Smooth muscle cell (in vitro differentiated cells): ENCODE results near the gene MRPS9. TPM values are rescaled to one million over a fixed set of nuclear protein-coding genes. Genes with fewer than 3 reads are reported as not detected.

Source experiments
- DNase-seq: peaks from one replicate; lab custom pipeline; 2025; ENCODE audit not compliant: unreplicated experiment; lab: John Stamatoyannopoulos, UW
- H2AFZ ChIP-seq: fragments of 200-600 bp; sonication (generic); 2 replicates; pipeline ENCODE4 v1.6.0; 2016; ENCODE audit warnings: antibody characterized with exemption, low read depth, mild to moderate bottlenecking
- H3F3A ChIP-seq: fragments of 200-600 bp; sonication (generic); 2 replicates; pipeline ENCODE4 v1.6.0; 2017; ENCODE audit warnings: antibody characterized with exemption, low read depth
- H3K27ac ChIP-seq: fragments of 200-600 bp; sonication (generic); 2 replicates; pipeline ENCODE4 v1.5.1; 2016; ENCODE audit warnings: low read depth, mild to moderate bottlenecking
- H3K27me3 ChIP-seq: fragments of 200-600 bp; sonication (generic); 2 replicates; pipeline ENCODE4 v1.6.1; 2016; ENCODE audit warnings: low read depth, mild to moderate bottlenecking
- H3K36me3 ChIP-seq: fragments of 200-600 bp; sonication (generic); 2 replicates; pipeline ENCODE4 v1.5.1; 2016; ENCODE audit warnings: low read depth
- H3K4me1 ChIP-seq: fragments of 200-600 bp; sonication (generic); 2 replicates; pipeline ENCODE4 v1.5.1; 2016; ENCODE audit warnings: low read depth
- H3K4me2 ChIP-seq: fragments of 200-600 bp; sonication (generic); 2 replicates; pipeline ENCODE4 v1.6.0; 2016; ENCODE audit warnings: mild to moderate bottlenecking
- H3K4me3 ChIP-seq: fragments of 200-600 bp; sonication (generic); 2 replicates; pipeline ENCODE4 v1.5.1; 2016; ENCODE audit warnings: mild to moderate bottlenecking
- H3K79me2 ChIP-seq: fragments of 200-600 bp; sonication (generic); 2 replicates; pipeline ENCODE4 v1.6.0; 2016; ENCODE audit warnings: low read depth, mild to moderate bottlenecking
- H3K9ac ChIP-seq: fragments of 200-600 bp; sonication (generic); 2 replicates; pipeline ENCODE4 v1.6.0; 2016; ENCODE audit warnings: low read depth
- H3K9me3 ChIP-seq: fragments of 200-600 bp; sonication (generic); replicated peaks from 2 replicates; pipeline ENCODE4 v1.5.1; 2016; ENCODE audit warnings: low read depth
- H4K20me1 ChIP-seq: fragments of 200-600 bp; sonication (generic); 2 replicates; pipeline ENCODE4 v1.6.0; 2016; ENCODE audit warnings: low read depth
- WGBS: methylation state at CpG from one replicate; pipeline ENCODE4 v1.1.7; 2016; ENCODE audit warnings: low lambda C conversion rate; 5-methylcytosine and 5-hydroxymethylcytosine counted together
- polyA plus RNA-seq: library from polyadenylated mRNA; unstranded; fragments of >200 nt; fragmentation: Nextera tagmentation; extraction: Ambion mirVana; gene quantifications from 2 replicates; pipeline ENCODE4 v1.2.1, GENCODE V29; 2016
- total RNA-seq: library from RNA; depleted of rRNA; stranded (reverse); fragments of >200 nt; gene quantifications from 2 replicates; pipeline ENCODE4 v1.2.3, GENCODE V29; 2014
- TF ChIP-seq, protein P1 (sequence below): fragments of 200-600 bp; sonication (generic); IDR thresholded peaks from 2 replicates; pipeline ENCODE4 v1.5.1; 2017; ENCODE audit warnings: borderline replicate concordance, mild to moderate bottlenecking, antibody characterized with exemption; ENCODE audit not compliant: insufficient read depth, poor library complexity, severe bottlenecking

Gene MRPS9
- total and polyA plus RNA-seq, 2 experiments from 2014 or later, result 25.1 to 26.2 TPM

DNA sequence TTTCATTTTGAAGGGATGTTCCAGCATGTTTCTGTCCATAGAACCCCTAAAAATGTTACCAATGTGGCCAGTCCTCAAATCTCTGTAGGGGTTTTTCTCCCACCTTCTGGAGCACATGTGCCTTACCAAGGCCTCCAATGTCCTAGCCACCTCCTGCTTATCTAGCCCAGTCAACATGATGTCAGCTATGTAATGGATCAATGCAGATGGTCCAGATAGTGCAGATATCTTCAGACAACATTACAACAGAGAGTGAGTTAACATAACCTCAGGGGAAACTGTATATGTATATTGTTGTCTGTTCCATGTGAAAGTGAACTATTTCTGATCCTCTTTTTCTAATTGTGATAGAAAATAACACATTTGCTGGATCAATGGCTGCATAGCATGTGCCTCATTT is 92.7 kb downstream of the MRPS9 start:
- H3K9ac ChIP-seq, result no peak overlapping the region
- H2AFZ ChIP-seq, result no peak overlapping the region
- H3K27ac ChIP-seq, result no peak overlapping the region
- no peaks in the 10 kb centered on the region for H3K9me3 ChIP-seq
- H3K79me2 ChIP-seq, result no peaks in the 10 kb centered on the region
- H3K4me1 ChIP-seq, result no peaks in the 10 kb centered on the region
- TF ChIP-seq, protein P1, sequence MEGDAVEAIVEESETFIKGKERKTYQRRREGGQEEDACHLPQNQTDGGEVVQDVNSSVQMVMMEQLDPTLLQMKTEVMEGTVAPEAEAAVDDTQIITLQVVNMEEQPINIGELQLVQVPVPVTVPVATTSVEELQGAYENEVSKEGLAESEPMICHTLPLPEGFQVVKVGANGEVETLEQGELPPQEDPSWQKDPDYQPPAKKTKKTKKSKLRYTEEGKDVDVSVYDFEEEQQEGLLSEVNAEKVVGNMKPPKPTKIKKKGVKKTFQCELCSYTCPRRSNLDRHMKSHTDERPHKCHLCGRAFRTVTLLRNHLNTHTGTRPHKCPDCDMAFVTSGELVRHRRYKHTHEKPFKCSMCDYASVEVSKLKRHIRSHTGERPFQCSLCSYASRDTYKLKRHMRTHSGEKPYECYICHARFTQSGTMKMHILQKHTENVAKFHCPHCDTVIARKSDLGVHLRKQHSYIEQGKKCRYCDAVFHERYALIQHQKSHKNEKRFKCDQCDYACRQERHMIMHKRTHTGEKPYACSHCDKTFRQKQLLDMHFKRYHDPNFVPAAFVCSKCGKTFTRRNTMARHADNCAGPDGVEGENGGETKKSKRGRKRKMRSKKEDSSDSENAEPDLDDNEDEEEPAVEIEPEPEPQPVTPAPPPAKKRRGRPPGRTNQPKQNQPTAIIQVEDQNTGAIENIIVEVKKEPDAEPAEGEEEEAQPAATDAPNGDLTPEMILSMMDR, result no peak
- H3K4me3 ChIP-seq, result no peak overlapping the region
- no peaks in the 10 kb centered on the region for H3F3A ChIP-seq
- no peak overlapping the region for H3K4me2 ChIP-seq
- H3K27me3 ChIP-seq, result no peaks in the 10 kb centered on the region
- H3K36me3 ChIP-seq, result no peaks in the 10 kb centered on the region
- no peaks in the 10 kb centered on the region for H4K20me1 ChIP-seq
- no peak for DNase-seq

DNA sequence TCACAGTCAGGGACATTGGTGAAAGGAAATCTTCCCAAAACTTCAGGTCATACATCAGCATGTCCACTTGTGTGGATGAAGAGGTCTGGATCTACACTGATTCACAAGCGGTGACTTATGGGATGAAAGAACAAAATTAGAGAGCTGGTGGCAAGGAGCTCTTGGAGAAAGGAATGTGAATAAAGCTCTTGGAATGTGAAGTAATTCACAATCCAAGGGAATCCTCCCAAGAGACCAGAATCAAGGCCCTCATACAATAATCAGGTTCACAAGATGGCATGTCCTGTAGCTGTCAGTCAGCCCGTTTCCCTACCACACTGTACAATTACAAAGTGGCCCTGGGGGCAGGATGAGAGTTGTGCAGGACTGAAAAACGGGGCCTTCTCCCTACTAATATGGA is 96.2 kb downstream of the MRPS9 start:
- Histone ChIP-seq H3F3A (no peaks in the 10 kb centered on the region), H2AFZ (no peak overlapping the region), H3K27ac (no peak overlapping the region), H3K4me1 (no peaks in the 10 kb centered on the region), H3K4me2 (no peak overlapping the region), H3K79me2 (no peaks in the 10 kb centered on the region), H4K20me1 (no peaks in the 10 kb centered on the region), H3K27me3 (no peaks in the 10 kb centered on the region), H3K4me3 (no peak overlapping the region), H3K36me3 (no peaks in the 10 kb centered on the region), H3K9ac (no peak overlapping the region), H3K9me3 (no peaks in the 10 kb centered on the region)
- no peak for DNase-seq
- 76% methylated on average over 3 of the region's 3 CpGs for WGBS
- TF ChIP-seq, protein P1, result no peak

DNA sequence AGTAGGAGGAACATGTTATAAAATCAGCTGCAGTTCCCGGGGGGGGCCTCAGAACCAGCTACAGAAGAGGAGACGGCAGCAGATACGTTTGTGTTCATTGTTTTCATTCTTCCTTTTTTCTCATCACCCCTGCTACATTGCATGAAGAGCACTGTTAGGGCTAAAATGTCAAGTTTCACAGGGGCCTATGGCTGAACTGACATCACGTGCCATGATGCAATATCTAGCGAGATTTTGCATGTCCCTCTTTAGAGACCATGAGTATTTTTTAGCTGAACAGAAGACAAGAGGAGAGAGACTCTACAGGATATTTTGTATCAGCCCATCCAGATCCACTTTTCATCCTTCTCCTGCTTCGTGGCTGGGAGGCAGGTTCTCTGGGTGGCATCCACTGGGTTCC is 97.6 kb downstream of the MRPS9 start:
- no peak for DNase-seq
- Histone ChIP-seq H3K9ac (no peak overlapping the region), H3K4me3 (no peak overlapping the region), H3K27me3 (no peaks in the 10 kb centered on the region), H2AFZ (no peak overlapping the region), H3K4me1 (no peaks in the 10 kb centered on the region), H3K9me3 (no peaks in the 10 kb centered on the region), H3K4me2 (no peak overlapping the region), H3F3A (no peaks in the 10 kb centered on the region), H3K79me2 (no peaks in the 10 kb centered on the region), H3K36me3 (no peaks in the 10 kb centered on the region), H3K27ac (no peak overlapping the region), H4K20me1 (no peaks in the 10 kb centered on the region)
- TF ChIP-seq, protein P1, result no peak
- WGBS, result 92% methylated on average over 6 of the region's 6 CpGs

DNA sequence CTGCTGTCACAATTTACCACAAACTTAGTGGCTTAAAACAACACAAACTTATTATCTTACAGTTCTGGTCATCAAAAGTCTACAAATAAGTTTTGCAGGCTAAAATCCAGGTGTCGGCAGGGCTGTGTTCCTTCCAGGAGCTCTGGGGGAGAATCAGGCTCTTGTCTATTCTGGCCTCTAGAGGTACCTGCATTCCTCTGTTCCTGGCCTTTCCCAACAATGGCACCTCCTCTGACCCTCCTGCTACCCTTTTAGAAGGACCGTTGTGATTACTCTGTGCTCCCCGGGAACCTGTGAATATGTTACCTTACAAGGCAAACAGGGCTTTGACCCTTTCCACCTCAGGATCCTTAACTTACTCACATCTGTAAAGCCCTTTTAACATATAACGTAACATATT is 98.5 kb downstream of the MRPS9 start:
- TF ChIP-seq, protein P1, result no peak
- no peak for DNase-seq
- Histone ChIP-seq H3F3A (no peaks in the 10 kb centered on the region), H3K79me2 (no peaks in the 10 kb centered on the region), H3K9ac (no peak overlapping the region), H3K27ac (no peak overlapping the region), H3K36me3 (no peaks in the 10 kb centered on the region), H3K4me2 (no peak overlapping the region), H2AFZ (no peak overlapping the region), H4K20me1 (no peaks in the 10 kb centered on the region), H3K27me3 (no peaks in the 10 kb centered on the region), H3K4me1 (no peaks in the 10 kb centered on the region), H3K4me3 (no peak overlapping the region), H3K9me3 (no peaks in the 10 kb centered on the region)
- whole genome bisulfite sequencing, result 90% methylated on average over 4 of the region's 4 CpGs
